Measurements from ENCODE around the gene CLSTN2.
"Not testable (repeated sequence)": the region's sequence is repeated elsewhere in the genome, so short reads cannot be mapped to it uniquely, and the experiment has no call there.

Gene CLSTN2

GRCh38 chr3:140421884-140422283, 486.9 kb downstream of the CLSTN2 start:
- Histone ChIP-seq H3K27ac (no peak overlapping the region), H3K4me3 (no peak overlapping the region)

GRCh38 chr3:140423146-140423545, 488.2 kb downstream of the CLSTN2 start:
- no peak overlapping the region for H3K27ac ChIP-seq
- no peak overlapping the region for H3K4me3 ChIP-seq

- H3K4me3 ChIP-seq, H3K27ac ChIP-seq: not testable (repeated sequence)
Observed at GRCh38 chr3:140423574-140423973, 488.6 kb downstream of the CLSTN2 start.

DNA sequence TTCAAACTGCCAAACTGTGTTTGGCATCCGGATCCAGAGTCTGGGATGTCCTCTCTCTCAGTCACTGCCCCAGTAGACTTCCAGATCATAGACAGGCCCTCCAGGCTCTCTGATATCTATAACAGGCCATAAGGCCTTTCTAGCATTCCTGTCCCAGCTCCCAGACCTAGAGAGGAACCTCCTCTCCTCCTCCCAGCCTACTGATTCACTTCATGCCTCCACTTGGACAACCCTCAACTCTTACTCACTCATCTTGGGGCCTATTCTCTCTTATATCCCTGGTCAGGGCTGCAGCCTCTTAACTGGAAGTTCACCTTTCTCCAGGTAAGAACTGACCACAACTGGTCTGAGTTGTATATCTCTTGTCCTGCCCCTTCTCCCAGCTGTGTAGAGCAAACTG, 489.2 kb downstream of the CLSTN2 start:
- Histone ChIP-seq H3K27ac (no peak overlapping the region), H3K4me3 (no peak overlapping the region)

GRCh38 chr3:140424726-140425125, 489.7 kb downstream of the CLSTN2 start:
- Histone ChIP-seq H3K4me3 (no peak overlapping the region), H3K27ac (no peak overlapping the region)

DNA sequence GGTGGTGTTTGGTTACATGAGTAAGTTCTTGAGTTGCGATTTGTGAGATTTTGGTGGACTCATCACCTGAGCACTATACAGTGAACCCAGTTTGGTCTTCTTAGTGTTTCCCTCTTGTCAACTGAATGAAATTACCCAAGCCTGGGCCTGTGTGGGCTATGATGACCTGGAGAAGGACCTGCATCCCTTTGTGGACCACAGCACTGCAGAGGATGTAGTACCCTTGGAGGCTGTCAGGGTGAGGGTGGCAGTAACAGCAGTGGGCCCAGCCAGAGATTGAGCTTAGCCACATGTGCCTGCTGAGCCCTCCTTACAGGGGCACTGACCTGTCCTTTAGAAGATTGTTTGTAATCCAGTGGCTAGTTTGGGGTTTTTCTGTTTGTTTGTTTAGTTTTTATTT, 492.8 kb downstream of the CLSTN2 start:
- Histone ChIP-seq H3K4me3 (no peak overlapping the region), H3K27ac (no peak overlapping the region)

DNA sequence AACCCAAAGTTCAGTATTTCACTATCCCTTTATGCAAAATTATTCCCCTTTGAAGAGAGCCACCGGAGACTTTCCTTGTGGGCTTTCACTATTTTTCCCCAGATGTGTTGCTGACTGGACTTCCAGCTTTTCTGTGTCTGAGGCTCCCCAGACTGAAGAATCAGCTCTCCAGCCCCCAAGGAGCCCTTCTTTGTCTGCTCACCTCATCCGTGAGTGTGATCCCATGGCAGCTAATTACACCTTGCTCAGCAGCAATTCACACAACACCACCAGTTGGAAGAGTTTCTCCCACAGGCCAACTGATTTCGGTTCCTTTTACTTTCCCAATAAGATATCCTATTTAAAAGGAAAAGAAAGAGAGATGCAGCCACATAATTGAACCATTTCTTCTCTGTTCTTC, 493.4 kb downstream of the CLSTN2 start:
- H3K4me3 ChIP-seq: no peak overlapping the region
- H3K27ac ChIP-seq: no peak overlapping the region

DNA sequence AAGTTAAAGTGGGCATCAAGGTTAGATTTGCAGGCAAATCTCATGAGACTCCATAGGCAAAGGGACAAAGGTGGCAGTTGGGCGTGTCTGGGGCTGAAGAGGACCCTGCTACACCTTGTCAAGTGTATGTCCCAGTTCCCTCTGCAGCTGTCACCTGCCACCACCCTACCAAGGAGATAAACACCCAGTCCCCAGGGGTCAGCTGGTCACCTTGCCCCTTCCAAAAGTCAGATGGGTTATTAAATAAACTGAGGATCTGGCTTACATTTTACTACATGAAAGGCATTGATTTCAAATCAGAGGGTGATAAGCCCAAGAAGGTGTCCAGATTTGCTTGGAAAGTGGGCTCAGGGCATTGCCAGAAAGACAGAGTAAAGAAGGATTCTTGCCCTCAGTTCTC, 494.8 kb downstream of the CLSTN2 start:
- Histone ChIP-seq H3K4me3 (no peak overlapping the region), H3K27ac (no peak overlapping the region)

DNA sequence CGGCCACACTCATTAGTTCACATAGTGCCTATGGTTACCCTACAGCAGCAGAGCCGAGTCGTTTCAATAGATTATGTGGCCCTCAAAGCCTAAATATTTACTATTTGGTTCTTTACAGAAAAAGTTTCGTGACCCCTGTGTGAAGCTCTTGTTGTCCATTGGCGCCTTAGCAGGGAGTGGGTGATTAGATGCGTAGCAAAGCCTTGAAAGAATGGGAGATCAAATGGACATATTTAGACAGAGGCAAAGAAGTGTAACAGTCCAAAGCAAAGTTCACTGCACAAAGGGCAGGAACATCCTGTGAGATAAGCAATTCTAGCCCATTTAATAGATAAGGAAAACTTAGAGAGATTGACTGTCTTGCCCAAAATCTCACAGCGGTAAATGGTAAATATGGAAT, 495.5 kb downstream of the CLSTN2 start:
- no peak overlapping the region for H3K4me3 ChIP-seq
- H3K27ac ChIP-seq: no peak overlapping the region

DNA sequence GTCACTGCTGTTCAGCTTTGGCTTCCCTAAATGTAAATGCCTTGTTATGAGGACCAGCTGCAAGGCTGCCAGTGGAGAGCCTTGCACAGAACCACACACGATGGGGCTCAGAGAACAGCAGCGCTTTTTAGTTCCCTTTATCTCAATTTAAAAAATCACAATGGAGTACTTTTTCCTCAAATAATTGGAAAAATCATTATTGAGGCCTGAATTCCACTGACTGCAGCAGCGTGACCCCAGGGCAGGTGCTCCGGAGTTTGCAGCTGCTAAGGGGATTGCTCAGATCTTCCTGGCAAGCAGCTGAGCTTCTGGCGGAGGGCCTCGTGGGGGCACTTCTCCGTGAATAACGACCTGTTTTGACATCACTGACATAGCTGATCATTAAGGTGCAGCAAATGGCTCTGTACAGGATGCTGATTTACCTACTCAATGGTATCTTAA, 497.3 kb downstream of the CLSTN2 start:
- H3K27ac ChIP-seq: no peak overlapping the region
- H3K4me3 ChIP-seq: no peak overlapping the region

DNA sequence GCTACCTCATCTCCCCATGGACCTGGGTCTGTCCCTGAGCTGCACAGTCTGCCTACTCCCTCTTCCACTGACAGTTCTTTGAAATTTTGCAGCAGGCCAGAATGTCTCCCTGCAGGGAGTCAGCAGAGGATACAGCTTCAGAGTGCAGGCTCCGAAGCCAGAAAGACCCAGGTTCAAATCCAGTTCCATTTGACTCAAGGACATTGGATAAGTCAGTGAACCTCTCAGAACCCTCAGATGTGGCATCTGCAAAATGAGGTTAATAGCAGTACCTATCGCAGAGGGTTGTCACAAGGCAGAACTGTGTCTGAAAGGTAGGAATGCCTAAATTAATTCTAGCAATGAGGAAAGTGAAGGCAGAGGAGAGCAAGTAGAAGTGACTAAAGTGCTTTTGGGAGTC, 498.4 kb downstream of the CLSTN2 start:
- Histone ChIP-seq H3K4me3 (no peak overlapping the region), H3K27ac (no peak overlapping the region)

DNA sequence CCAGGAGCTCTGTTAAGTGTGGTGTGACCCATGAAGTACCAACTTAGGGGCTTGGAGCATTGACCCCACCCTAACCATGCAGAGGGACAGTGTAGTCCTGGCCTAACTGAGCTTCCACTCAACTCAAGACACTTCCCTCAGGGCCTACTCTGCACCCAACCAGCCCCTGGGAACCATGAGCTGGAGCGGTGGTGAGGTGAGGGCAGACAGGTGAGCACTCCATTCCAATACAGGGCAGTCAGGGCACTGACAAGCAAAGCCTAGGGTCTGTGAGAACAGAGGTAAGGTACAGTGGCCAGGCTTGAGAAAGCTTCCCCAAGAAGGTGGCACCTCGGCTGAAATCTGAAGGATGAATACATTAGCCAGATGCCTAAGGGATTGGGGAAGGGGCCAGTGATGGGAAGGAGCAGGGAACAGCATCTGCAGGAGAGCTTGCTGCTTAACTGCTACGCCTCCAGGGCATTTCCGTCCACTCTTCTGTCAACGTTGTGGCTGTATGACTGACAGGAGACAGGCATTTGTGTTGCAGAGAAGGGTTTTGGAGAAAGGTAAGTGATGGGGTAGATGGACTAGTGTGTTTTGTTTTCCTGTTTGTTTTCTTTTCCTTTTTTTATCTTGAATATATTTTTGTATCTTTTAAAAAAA, 499.4 kb downstream of the CLSTN2 start:
- Histone ChIP-seq H3K27ac (no peak overlapping the region), H3K4me3 (no peak overlapping the region)

GRCh38 chr3:140436421-140436820, 501.4 kb downstream of the CLSTN2 start:
- no peak overlapping the region for H3K4me3 ChIP-seq
- H3K27ac ChIP-seq: no peak overlapping the region

DNA sequence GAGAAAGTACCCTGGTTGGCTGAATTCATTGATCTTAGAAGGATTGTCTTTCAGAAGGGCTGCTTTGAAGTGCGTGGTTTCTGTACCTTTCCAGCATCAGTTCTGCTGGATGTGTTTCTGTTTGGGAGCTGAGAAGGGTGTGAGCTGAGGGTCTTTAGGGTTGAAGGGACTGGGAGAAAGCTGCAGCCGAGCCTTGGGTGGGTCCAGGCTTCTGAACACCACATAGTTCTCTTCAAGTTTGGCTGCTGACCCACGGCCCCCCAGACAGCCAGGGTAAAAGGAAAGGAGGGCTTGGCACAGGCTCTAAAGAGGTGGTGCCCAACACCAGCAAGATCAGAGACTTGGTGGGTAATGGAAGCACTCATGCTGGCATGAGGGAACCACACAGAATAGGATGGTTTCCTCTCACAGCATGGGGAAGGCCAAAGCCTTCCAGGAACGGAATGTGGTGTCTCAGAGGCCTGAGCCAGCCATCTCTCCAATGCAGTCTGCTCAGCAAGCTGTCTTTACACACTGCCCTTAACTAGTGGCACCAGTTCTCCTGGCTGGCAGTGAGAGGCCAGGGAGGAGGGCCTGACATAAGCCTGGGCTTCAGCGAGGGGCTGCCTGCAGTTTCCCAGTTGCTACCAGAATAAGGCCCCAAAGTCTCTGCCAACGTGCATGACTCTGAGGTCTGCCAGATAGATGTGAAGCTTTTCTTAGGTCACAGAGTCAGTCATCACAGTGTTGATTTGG, 503.9 kb downstream of the CLSTN2 start:
- no peak overlapping the region for H3K27ac ChIP-seq
- H3K4me3 ChIP-seq: no peak overlapping the region

GRCh38 chr3:140439527-140439926, 504.5 kb downstream of the CLSTN2 start:
- no peak overlapping the region for H3K27ac ChIP-seq
- H3K4me3 ChIP-seq: no peak overlapping the region

GRCh38 chr3:140440446-140440845, 505.5 kb downstream of the CLSTN2 start:
- no peak overlapping the region for H3K4me3 ChIP-seq

DNA sequence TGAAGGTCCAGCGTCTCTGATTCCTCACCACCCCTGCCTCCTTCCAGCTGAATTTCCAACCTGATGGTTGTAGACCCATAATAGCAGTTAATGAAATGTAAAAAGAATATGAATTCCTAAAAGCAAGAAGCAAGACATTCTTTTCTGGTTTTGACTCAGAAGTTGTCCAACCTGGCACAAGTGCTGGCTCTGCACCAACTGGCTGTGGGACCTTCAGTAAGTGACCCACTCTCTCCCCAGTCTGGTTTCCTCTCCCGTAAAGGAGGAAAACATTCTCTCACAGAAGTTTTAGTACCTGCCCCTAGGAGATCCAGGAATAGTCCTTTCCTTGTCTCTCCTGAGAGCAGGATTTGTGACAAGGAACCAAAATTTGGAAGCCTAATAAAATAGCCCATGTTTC, 506.0 kb downstream of the CLSTN2 start:
- no peak overlapping the region for H3K27ac ChIP-seq
- H3K4me3 ChIP-seq: no peak overlapping the region

More at GRCh38 chr3:140440446-140440845, 505.5 kb downstream of the CLSTN2 start:
- H3K27ac ChIP-seq: no peak overlapping the region

DNA sequence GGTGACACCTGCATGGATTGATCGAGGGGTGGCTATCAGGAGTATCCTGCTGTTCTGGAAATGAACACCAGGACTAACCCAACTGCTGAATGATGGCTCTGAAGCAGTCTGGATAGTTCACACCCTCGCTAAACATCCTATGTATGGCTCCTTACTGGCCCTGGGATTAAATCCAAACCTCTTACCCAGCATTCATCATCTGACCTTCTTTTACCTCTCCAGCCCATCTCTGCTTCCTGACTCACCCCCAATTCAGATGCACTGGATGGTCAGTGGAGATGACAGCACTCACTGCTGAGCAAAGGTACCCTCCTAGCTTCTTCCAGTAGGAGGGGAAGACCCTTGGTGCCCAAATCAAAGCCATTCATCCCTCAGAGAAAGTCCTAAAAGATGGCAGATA, 507.6 kb downstream of the CLSTN2 start:
- Histone ChIP-seq H3K27ac (no peak overlapping the region), H3K4me3 (no peak overlapping the region)

DNA sequence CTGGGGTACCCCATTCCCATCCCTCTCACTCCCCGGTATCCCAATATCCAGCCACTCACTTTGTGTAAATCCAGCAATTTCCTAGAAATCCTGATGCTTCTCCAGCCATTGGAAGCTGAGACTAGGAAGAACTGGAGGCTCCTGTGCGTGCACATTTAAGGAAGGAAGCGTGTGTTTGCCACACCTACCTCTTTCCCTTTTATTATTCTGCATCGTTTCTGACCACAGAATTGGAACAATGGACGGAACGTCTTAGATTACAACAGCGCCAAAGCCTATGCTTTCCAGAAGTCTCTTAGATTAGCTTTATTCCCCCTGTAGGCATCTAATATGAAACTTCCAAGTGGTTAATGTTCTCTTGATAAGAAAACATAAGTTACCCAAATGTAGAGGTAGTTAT, 508.1 kb downstream of the CLSTN2 start:
- Histone ChIP-seq H3K27ac (no peak overlapping the region), H3K4me3 (no peak overlapping the region)

GRCh38 chr3:140443806-140444205, 508.8 kb downstream of the CLSTN2 start:
- H3K27ac ChIP-seq: no peak overlapping the region

GRCh38 chr3:140446734-140447133, 511.7 kb downstream of the CLSTN2 start:
- H3K27ac ChIP-seq: no peak overlapping the region
- no peak overlapping the region for H3K4me3 ChIP-seq

More at GRCh38 chr3:140443806-140444205, 508.8 kb downstream of the CLSTN2 start:
- H3K4me3 ChIP-seq: no peak overlapping the region

DNA sequence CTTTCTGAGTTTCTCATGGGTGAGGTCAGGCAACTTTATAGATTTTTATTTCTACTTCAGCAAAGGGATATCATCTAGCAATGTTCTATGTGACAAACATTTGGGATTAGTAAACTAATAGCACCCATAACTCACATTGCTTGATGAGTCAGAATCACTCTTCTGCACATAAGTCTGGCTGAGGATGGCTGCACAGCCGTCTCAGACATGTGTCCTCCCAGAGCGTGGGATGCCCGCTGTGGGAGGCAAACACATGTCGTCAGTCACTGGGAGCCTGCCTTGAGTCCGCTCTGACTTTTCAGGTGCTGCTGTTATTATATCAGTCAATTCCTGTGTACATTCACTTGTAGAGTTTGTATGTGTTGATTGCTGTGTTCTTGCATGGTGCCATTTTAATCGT, 512.2 kb downstream of the CLSTN2 start:
- Histone ChIP-seq H3K27ac (no peak overlapping the region), H3K4me3 (no peak overlapping the region)

Data from skin epidermis (tissue), 12 donors.